ENCODE results near the gene DMD.
A peak's percentile ranks its signal among the peaks of the same experiment; 100 is the strongest.

DMD gene

GRCh38 chrX:31316340-31316991, 1894.9 kb downstream of the DMD start:
- no peak for DNase-seq

- DNase-seq: no peak
These were observed 1896.4 kb downstream of the DMD start for GRCh38 chrX:31314921-31315320.

- DNase-seq: no peak
These were observed 1903.4 kb downstream of the DMD start for GRCh38 chrX:31307952-31308351.

GRCh38 chrX:31302573-31303075, 1908.7 kb downstream of the DMD start:
- no peak for DNase-seq

- DNase-seq: no peak
These were observed 1909.4 kb downstream of the DMD start for GRCh38 chrX:31301941-31302340.

GRCh38 chrX:31301203-31301602, 1910.1 kb downstream of the DMD start:
- no peak for DNase-seq

GRCh38 chrX:31298916-31299315, 1912.4 kb downstream of the DMD start:
- no peak for DNase-seq

- DNase-seq: no peak
These were observed 1913.5 kb downstream of the DMD start for GRCh38 chrX:31297881-31298280.

GRCh38 chrX:31294475-31294874, 1916.9 kb downstream of the DMD start:
- DNase-seq: no peak

GRCh38 chrX:31293409-31293808, 1917.9 kb downstream of the DMD start:
- DNase-seq: peak; percentile 2

- no peak for DNase-seq
These were observed 1920.2 kb downstream of the DMD start for GRCh38 chrX:31291131-31291530.

GRCh38 chrX:31287861-31288260, 1923.5 kb downstream of the DMD start:
- no peak for DNase-seq

- no peak for DNase-seq
These were observed 1930.8 kb downstream of the DMD start for GRCh38 chrX:31280580-31280979.

GRCh38 chrX:31279359-31279758, 1932.0 kb downstream of the DMD start:
- peak; percentile 5 for DNase-seq

GRCh38 chrX:31272472-31272775, 1938.9 kb downstream of the DMD start:
- DNase-seq: no peak

GRCh38 chrX:31271615-31272471, 1939.5 kb downstream of the DMD start:
- DNase-seq: no peak

GRCh38 chrX:31269914-31270313, 1941.4 kb downstream of the DMD start:
- no peak for DNase-seq

- no peak for DNase-seq
These were observed 1943.0 kb downstream of the DMD start for GRCh38 chrX:31268359-31268758.

- peak; percentile 26 for DNase-seq
These were observed 1944.9 kb downstream of the DMD start for GRCh38 chrX:31266203-31267076.

- no peak for DNase-seq
These were observed 1946.0 kb downstream of the DMD start for GRCh38 chrX:31265383-31265782.

- DNase-seq: no peak
These were observed 1951.0 kb downstream of the DMD start for GRCh38 chrX:31260351-31260750.

GRCh38 chrX:31258166-31258565, 1953.2 kb downstream of the DMD start:
- no peak for DNase-seq

GRCh38 chrX:31255310-31256033, 1955.9 kb downstream of the DMD start:
- DNase-seq: no peak
